ENCODE data around the gene PHYHD1. TPM values are rescaled to one million over a fixed set of nuclear protein-coding genes. Genes with fewer than 3 reads are reported as not detected.

PHYHD1 gene
- polyA plus RNA-seq, 1 of the 3 experiments (the other 2 are of a cell fraction), result not detected

GRCh38 chr9:128911529-128912035, 9.2 kb upstream of the PHYHD1 start:
- H2AFZ ChIP-seq (ENCODE audit: low read depth), result no peak overlapping the region
- peaks cover 7% of the 10 kb centered on the region for H3F3A ChIP-seq (replicated peaks; ENCODE audit: insufficient read depth)
- H3K4me3 ChIP-seq (ENCODE audit: low read depth in 2 of 2, low read length in 1 of 2), result no peak overlapping the region
- CTCF ChIA-PET, result interaction anchor here (1.0 to 1.5 kb wide), 2 partner anchors 59 to 209 kb away, joined by 3 to 4 read pairs; partner anchors contain the start of gene PKN3
- peaks cover 3 to 23% of the 10 kb centered on the region in 2 experiments; a peak in 3 of 4 replicates for H3K4me1 ChIP-seq (ENCODE audit: control insufficient read depth in 1 of 2, insufficient read depth in 2 of 2, low read depth in 1 of 2, low read length in 1 of 2)
- H3K9me3 ChIP-seq, result no peaks in the 10 kb centered on the region
- H3K79me2 ChIP-seq (ENCODE audit: insufficient read depth), result peaks cover 56% of the 10 kb centered on the region
- peak overlapping the region in 1 of 2 experiments; percentile 70; a peak in 2 of 4 replicates for H3K27ac ChIP-seq (ENCODE audit: low read depth in 2 of 2, low read length in 1 of 2)
- H3K4me2 ChIP-seq, result peak overlapping the region; percentile 77
- H3K27me3 ChIP-seq (ENCODE audit: insufficient read depth), result no peaks in the 10 kb centered on the region
- TF ChIP-seq EP300 (IDR thresholded peaks at IDR 0.05; ENCODE audit: borderline replicate concordance in 1 of 2, low read depth in 1 of 2, low read length in 1 of 2), result peak in 1 of 2 experiments; percentile 48; a peak in 1 of 4 replicates
- no peak for TF ChIP-seq NRF1 (IDR thresholded peaks at IDR 0.05; ENCODE audit: low read depth, low read length)
- TF ChIP-seq TCF12 (IDR thresholded peaks at IDR 0.05), result peak; percentile 62
- TF ChIP-seq MAX (IDR thresholded peaks at IDR 0.05; ENCODE audit: low read depth), result peak; percentile 87
- TF ChIP-seq USF2 (IDR thresholded peaks at IDR 0.05; ENCODE audit: borderline replicate concordance, low read depth, low read length), result no peak
- TF ChIP-seq CTCF (IDR thresholded peaks at IDR 0.05), result no peak
- TF ChIP-seq FOXM1 (IDR thresholded peaks at IDR 0.05; ENCODE audit: low read depth), result no peak
- TF ChIP-seq FOXJ3 (CRISPR knock-in tag; IDR thresholded peaks at IDR 0.05), result no peak
- TF ChIP-seq SIN3A (IDR thresholded peaks at IDR 0.05; ENCODE audit: borderline replicate concordance, low read depth, low read length), result no peak; the same call in 1 of the 2 replicates
- peak; percentile 30; the same call in 1 of the 2 replicates for TF ChIP-seq JUND (IDR thresholded peaks at IDR 0.05)
- peak; percentile 32; the same call in 1 of the 2 replicates for TF ChIP-seq FOSL2 (IDR thresholded peaks at IDR 0.05; ENCODE audit: borderline replicate concordance, low read depth)
- TF ChIP-seq EZH2phosphoT487 (IDR thresholded peaks at IDR 0.05; ENCODE audit: borderline replicate concordance, low read depth), result no peak
- no peak for TF ChIP-seq GATA2 (CRISPR knock-in tag; IDR thresholded peaks at IDR 0.05)
- no peak for TF ChIP-seq GABPA (IDR thresholded peaks at IDR 0.05; ENCODE audit: low read depth)
- TF ChIP-seq MXI1 (IDR thresholded peaks at IDR 0.05; ENCODE audit: low read depth, low read length), result no peak
- no peak for TF ChIP-seq TAF1 (IDR thresholded peaks at IDR 0.05; ENCODE audit: borderline replicate concordance, low read depth, low read length)
- TF ChIP-seq SMC3 (IDR thresholded peaks at IDR 0.05; ENCODE audit: low read depth, low read length), result no peak
- no peak for TF ChIP-seq CHD2 (IDR thresholded peaks at IDR 0.05; ENCODE audit: low read length, partially characterized antibody)
- no peak for TF ChIP-seq TEAD4 (IDR thresholded peaks at IDR 0.05; ENCODE audit: borderline replicate concordance, insufficient read depth)
- no peak for TF ChIP-seq RFX5 (IDR thresholded peaks at IDR 0.05; ENCODE audit: low read length)
- no peak; the same call in 1 of the 2 replicates for TF ChIP-seq NFIC (IDR thresholded peaks at IDR 0.05; ENCODE audit: borderline replicate concordance)
- no peak for DNase-seq
- no peaks in the 10 kb centered on the region for H3K9me2 ChIP-seq
- POLR2A ChIA-PET, result no interaction called here
- 49% methylated on average over 4 of the region's 8 CpGs for WGBS (ENCODE audit: low lambda C conversion rate)
- peak overlapping the region; percentile 53 for H3K9ac ChIP-seq
- H4K20me1 ChIP-seq (ENCODE audit: insufficient read depth), result no peaks in the 10 kb centered on the region
- peaks cover 13 to 40% of the 10 kb centered on the region in 2 experiments for H3K36me3 ChIP-seq (replicated peaks in 1 of 2; ENCODE audit: control insufficient read depth in 1 of 2, insufficient read depth in 2 of 2, low read length in 1 of 2)

Data from SK-N-SH (cell line).